ENCODE results near the gene KATNBL1. TPM values are rescaled to one million over a fixed set of nuclear protein-coding genes. Genes with fewer than 3 reads are reported as not detected.

Gene KATNBL1
- total RNA-seq, 1 donor from 2014 or later = 37.9 TPM

DNA sequence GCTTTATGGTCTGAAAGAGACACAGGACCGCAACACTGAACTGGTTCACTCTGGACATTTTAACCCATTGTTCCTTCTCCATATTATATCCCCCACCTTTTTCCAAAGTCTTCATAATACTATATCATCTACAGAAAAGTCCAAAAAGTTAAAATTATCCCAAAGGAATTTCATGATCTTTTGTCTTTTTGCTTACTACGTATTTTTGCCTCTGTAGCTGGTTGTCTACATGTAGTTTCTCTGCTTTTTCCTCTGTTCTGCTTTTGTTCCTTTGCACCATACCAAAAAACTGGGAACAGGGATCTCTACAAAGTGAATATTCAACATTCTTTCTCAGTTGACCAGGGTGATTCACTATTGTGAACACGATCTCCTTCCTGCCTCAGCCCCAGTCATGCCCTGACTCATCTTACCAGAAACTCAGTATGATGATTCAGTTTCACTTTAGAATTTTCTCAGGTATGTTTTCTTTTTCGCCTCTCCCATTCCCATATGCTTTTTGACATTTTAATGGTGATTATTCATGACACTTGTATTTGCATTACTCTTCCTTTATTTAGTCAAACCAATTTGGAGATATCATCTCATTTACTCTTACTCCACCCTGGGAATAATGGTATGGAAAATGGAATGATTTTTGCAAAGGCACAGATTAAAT is 29.4 kb upstream of the KATNBL1 start:
- intact Hi-C loops (cut with DNase I) = no loop called here
- Histone ChIP-seq H3K36me3 (peaks cover 95% of the 10 kb centered on the region), H3K4me3 (no peak overlapping the region), H3K27me3 (no peaks in the 10 kb centered on the region), H3K27ac (no peak overlapping the region), H3K4me1 (no peaks in the 10 kb centered on the region), H3K9me3 (no peaks in the 10 kb centered on the region)
- TF ChIP-seq, protein P1, sequence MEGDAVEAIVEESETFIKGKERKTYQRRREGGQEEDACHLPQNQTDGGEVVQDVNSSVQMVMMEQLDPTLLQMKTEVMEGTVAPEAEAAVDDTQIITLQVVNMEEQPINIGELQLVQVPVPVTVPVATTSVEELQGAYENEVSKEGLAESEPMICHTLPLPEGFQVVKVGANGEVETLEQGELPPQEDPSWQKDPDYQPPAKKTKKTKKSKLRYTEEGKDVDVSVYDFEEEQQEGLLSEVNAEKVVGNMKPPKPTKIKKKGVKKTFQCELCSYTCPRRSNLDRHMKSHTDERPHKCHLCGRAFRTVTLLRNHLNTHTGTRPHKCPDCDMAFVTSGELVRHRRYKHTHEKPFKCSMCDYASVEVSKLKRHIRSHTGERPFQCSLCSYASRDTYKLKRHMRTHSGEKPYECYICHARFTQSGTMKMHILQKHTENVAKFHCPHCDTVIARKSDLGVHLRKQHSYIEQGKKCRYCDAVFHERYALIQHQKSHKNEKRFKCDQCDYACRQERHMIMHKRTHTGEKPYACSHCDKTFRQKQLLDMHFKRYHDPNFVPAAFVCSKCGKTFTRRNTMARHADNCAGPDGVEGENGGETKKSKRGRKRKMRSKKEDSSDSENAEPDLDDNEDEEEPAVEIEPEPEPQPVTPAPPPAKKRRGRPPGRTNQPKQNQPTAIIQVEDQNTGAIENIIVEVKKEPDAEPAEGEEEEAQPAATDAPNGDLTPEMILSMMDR (IDR thresholded peaks at IDR 0.05) = no peak
- ATAC-seq (no peak), DNase-seq (no peak)

DNA sequence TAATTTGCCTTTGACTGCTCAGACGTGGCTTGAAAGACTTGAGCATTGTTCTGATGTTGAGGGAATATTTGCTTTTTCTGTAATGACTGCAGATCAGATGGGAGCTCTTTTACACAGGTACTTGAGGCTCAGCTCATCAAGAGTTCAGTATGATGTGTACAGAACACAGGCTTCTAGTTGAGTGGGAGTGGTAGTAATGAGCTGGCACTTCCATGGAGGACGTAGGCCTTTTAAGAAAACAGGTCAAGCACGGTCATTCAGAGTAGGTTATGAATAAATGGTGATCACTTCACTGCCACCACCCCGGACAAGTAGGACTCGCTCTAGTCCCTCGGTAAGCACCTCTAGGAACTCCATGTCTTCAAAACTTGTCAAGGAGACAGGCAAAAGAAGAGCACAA is 23.7 kb upstream of the KATNBL1 start:
- Histone ChIP-seq H3K27me3 (no peaks in the 10 kb centered on the region), H3K27ac (no peak overlapping the region), H3K4me1 (no peaks in the 10 kb centered on the region), H3K4me3 (no peak overlapping the region), H3K9me3 (no peaks in the 10 kb centered on the region), H3K36me3 (peaks cover 85% of the 10 kb centered on the region)
- ATAC-seq (peak; percentile 96), DNase-seq (no peak)
- TF ChIP-seq, protein P1 (IDR thresholded peaks at IDR 0.05) = no peak
- intact Hi-C loops (cut with DNase I) = loop anchor here (5.0 kb wide), 1 partner anchor 139 kb away; no protein-coding TSS in a partner anchor

DNA sequence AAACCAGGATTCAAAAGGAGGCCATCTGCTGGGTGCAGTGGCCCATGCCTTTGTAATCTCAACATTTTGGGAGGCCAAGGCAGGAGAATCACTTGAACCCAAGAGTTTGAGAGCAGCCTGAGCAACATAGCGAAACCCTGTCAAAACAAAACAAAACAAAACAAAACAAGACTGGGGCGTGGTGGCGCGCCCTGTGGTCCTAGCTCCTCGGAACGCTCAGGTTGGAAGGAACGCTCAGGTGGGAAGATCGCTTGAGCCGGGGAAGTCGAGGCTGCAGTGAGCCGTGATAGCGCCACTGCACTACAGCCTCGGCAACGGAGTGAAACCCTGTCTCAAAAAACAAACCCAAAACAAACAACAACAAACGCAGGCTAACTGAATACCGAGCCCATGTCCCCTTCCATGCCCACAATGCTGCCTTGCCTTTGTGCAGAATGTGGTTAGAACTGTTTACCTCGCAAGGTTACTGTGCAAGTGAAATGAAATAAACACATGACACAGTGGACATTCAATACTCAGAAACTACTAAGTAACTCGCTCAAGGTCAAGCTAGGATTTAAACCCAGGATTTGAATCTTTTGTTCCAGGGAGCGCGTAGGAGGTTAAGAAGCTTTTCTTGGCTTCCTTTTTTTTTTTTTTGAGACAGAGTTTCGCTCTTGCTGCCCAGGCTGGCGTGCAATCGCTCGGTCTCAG is 14.2 kb upstream of the KATNBL1 start:
- Histone ChIP-seq H3K9me3 (no peaks in the 10 kb centered on the region), H3K4me1 (peaks cover 8% of the 10 kb centered on the region), H3K27ac (peak overlapping the region; percentile 87), H3K27me3 (no peaks in the 10 kb centered on the region), H3K36me3 (peaks cover 25% of the 10 kb centered on the region), H3K4me3 (peak overlapping the region; percentile 74)
- peak; percentile 4 for ATAC-seq
- DNase-seq = no peak
- TF ChIP-seq, protein P1 (IDR thresholded peaks at IDR 0.05) = no peak
- intact Hi-C loops (cut with DNase I) = no loop called here

DNA sequence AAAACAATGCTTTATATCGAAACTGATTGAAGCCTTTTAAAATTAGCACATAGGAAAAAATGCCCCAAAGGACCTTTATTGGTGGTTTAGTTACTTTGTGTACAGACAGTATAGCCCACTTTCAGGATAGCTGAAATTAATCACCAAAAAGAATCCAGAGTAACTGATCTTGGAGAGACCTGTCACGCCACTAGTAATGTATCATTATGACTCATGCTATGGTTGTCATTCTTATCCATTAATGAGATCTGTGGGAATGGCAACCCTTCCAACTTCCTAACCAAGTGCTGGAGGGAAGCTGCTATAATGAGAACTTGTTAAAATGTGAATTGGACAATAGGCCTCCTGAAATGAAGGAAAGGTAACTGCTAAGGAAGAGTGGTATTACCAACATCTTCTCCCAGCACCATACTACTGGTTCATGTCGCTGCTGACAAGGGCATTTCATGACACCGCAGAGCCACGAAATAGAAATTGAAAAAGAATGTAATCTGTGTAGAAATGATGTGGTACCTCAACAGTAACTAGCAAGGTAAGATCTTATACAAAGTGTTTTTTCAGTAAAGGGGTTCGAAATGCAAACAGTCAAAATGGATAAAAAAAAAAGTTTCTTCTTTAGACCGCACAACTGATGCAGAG is 7.8 kb upstream of the KATNBL1 start:
- intact Hi-C loops (cut with DNase I) = loop anchor here (10.0 kb wide), 1 partner anchor 113 kb away; the partner anchor contains the start of genes EMC7 and PGBD4
- ATAC-seq = no peak
- no peak overlapping the region for H3K27ac ChIP-seq
- no peak overlapping the region for H3K4me3 ChIP-seq
- no peak for DNase-seq
- TF ChIP-seq, protein P1 (IDR thresholded peaks at IDR 0.05) = no peak
- H3K4me1 ChIP-seq = no peaks in the 10 kb centered on the region
- no peaks in the 10 kb centered on the region for H3K9me3 ChIP-seq
- no peaks in the 10 kb centered on the region for H3K27me3 ChIP-seq
- H3K36me3 ChIP-seq = no peaks in the 10 kb centered on the region

DNA sequence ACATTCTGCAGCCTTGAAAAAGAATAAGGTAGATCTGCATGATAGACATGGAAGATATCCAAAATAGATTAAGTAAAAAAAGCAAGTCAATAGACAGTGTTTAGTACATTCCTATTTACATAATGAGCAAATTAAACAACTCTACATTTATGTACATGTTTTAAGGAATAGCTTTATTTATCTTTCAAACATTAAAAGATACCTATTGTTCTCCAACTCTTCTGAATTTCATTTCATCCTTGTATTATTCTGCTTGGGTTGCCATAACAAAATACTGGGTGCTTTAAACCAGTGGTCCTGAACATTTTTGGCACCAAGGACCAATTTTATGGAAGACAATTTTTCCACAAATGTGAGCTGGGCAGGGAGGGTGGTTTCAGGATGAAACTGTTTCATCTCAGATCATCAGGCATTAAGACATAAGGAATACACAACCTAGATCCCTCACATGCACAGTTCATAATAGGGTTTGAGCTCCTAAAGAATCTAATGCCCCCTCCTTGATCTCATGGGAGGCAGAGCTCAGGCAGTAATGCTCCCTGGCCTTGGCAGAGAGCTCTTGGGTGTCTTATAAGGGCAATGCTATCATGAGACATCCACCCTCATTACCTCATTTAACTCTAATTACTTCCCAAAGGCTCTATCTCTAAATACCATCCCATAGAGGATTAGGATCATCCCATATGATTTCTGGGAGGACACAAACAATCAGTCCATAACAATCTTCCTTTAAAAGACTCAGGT is 6.8 kb upstream of the KATNBL1 start:
- Histone ChIP-seq H3K9me3 (no peaks in the 10 kb centered on the region), H3K27ac (no peak overlapping the region), H3K36me3 (no peaks in the 10 kb centered on the region), H3K27me3 (no peaks in the 10 kb centered on the region), H3K4me3 (no peak overlapping the region), H3K4me1 (no peaks in the 10 kb centered on the region)
- no peak for ATAC-seq
- no peak for DNase-seq
- TF ChIP-seq, protein P1 (IDR thresholded peaks at IDR 0.05) = no peak
- intact Hi-C loops (cut with DNase I) = loop anchor here (10.0 kb wide), 1 partner anchor 112 kb away; the partner anchor contains the start of genes EMC7 and PGBD4

Data from upper lobe of right lung (tissue), 1 donor.